ENCODE results near the gene ATG4D.

DNA sequence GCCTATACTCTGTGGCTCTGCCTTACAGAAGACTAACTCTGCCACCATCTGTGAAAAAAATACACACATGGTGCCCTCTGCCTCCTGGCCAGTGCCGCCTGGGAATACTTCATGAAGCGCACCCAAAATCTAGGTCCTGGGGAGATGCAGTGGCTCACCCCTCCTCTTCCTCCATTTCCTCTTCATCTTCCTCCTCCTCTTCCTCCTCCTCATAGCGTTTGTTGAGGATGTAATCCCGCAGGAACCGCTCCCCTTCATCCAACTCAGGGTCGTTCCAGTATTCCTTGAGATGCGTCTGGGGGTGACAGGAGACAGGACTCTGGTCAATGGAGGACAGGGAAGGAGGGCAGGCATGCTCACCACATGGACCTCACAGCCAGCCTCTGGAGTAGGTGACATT, 16.4 kb downstream of the ATG4D start:
- TF ChIP-seq, protein P1, sequence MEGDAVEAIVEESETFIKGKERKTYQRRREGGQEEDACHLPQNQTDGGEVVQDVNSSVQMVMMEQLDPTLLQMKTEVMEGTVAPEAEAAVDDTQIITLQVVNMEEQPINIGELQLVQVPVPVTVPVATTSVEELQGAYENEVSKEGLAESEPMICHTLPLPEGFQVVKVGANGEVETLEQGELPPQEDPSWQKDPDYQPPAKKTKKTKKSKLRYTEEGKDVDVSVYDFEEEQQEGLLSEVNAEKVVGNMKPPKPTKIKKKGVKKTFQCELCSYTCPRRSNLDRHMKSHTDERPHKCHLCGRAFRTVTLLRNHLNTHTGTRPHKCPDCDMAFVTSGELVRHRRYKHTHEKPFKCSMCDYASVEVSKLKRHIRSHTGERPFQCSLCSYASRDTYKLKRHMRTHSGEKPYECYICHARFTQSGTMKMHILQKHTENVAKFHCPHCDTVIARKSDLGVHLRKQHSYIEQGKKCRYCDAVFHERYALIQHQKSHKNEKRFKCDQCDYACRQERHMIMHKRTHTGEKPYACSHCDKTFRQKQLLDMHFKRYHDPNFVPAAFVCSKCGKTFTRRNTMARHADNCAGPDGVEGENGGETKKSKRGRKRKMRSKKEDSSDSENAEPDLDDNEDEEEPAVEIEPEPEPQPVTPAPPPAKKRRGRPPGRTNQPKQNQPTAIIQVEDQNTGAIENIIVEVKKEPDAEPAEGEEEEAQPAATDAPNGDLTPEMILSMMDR (IDR thresholded peaks at IDR 0.05), result no peak
- TF ChIP-seq POLR2A (IDR thresholded peaks at IDR 0.05), result no peak
